H9 (cell line): ENCODE data around the gene NEDD9. TPM values are rescaled to one million over a fixed set of nuclear protein-coding genes. Genes with fewer than 3 reads are reported as not detected.

ENCODE experiments used
- DNase-seq: peaks from one replicate; pipeline ENCODE4 v3.0.0-alpha.2; 2017
- H2AFZ ChIP-seq: one replicate; pipeline ENCODE4 v1.6.1; 2013; ENCODE audit warnings: mild to moderate bottlenecking, low read length, control low read depth, moderate library complexity
- H2AK5ac ChIP-seq: 2 replicates; pipeline ENCODE4 v1.6.1; 2013; ENCODE audit warnings: low read length, control low read depth, mixed read lengths; ENCODE audit not compliant: insufficient read length
- H2BK120ac ChIP-seq: one replicate; pipeline ENCODE4 v1.6.1; 2013; ENCODE audit warnings: low read depth, mild to moderate bottlenecking, low read length, control low read depth, inconsistent platforms; ENCODE audit not compliant: poor library complexity, severe bottlenecking
- H2BK12ac ChIP-seq: 2 replicates; pipeline ENCODE4 v1.6.1; 2013; ENCODE audit warnings: low read length, control low read depth, mixed read lengths, low read depth; ENCODE audit not compliant: insufficient read length
- H2BK15ac ChIP-seq: 2 replicates; pipeline ENCODE4 v1.6.1; 2013; ENCODE audit warnings: low read depth, low read length, control low read depth
- H2BK20ac ChIP-seq: one replicate; pipeline ENCODE4 v1.6.1; 2013; ENCODE audit warnings: low read depth, mild to moderate bottlenecking, low read length, control low read depth, inconsistent platforms; ENCODE audit not compliant: poor library complexity, severe bottlenecking
- H2BK5ac ChIP-seq: 2 replicates; pipeline ENCODE4 v1.6.1; 2013; ENCODE audit warnings: low read length, control low read depth, mixed read lengths; ENCODE audit not compliant: insufficient read length
- H3K14ac ChIP-seq: 2 replicates; pipeline ENCODE4 v1.6.1; 2013; ENCODE audit warnings: low read length, control low read depth; ENCODE audit not compliant: insufficient read depth
- H3K18ac ChIP-seq: 2 replicates; pipeline ENCODE4 v1.6.1; 2013; ENCODE audit warnings: low read depth, mild to moderate bottlenecking, mixed read lengths, low read length, control low read depth; ENCODE audit not compliant: insufficient read length
- H3K23ac ChIP-seq: 2 replicates; pipeline ENCODE4 v1.6.1; 2013; ENCODE audit warnings: low read length, control low read depth, mixed read lengths, low read depth; ENCODE audit not compliant: insufficient read length
- H3K23me2 ChIP-seq: 2 replicates; pipeline ENCODE4 v1.6.1; 2013; ENCODE audit warnings: low read depth, mild to moderate bottlenecking, mixed read lengths, low read length, control low read depth; ENCODE audit not compliant: insufficient read length, poor library complexity, severe bottlenecking
- H3K27ac ChIP-seq: 2 replicates; pipeline ENCODE4 v1.5.1; 2013; ENCODE audit warnings: low read length, control low read depth, mixed read lengths, low read depth; ENCODE audit not compliant: insufficient read length
- H3K27me3 ChIP-seq: 2 replicates; pipeline ENCODE4 v1.6.1; 2013; ENCODE audit warnings: low read length, control low read depth, inconsistent platforms; ENCODE audit not compliant: insufficient read depth
- H3K4ac ChIP-seq: 2 replicates; pipeline ENCODE4 v1.6.1; 2013; ENCODE audit warnings: low read depth, mild to moderate bottlenecking, control low read depth, inconsistent platforms, low read length, moderate library complexity
- H3K4me1 ChIP-seq: 2 replicates; pipeline ENCODE4 v1.6.1; 2013; ENCODE audit warnings: low read length, control low read depth, inconsistent platforms; ENCODE audit not compliant: insufficient read depth
- H3K4me2 ChIP-seq: 2 replicates; pipeline ENCODE4 v1.6.1; 2013; ENCODE audit warnings: low read length, control low read depth, mixed read lengths; ENCODE audit not compliant: insufficient read length, insufficient read depth
- H3K56ac ChIP-seq: 2 replicates; pipeline ENCODE4 v1.6.1; 2013; ENCODE audit warnings: low read depth, mild to moderate bottlenecking, mixed read lengths, low read length, control low read depth; ENCODE audit not compliant: insufficient read length
- H3K79me1 ChIP-seq: 2 replicates; pipeline ENCODE4 v1.6.1; 2013; ENCODE audit warnings: low read depth, mild to moderate bottlenecking, moderate library complexity, low read length, control low read depth, inconsistent platforms; ENCODE audit not compliant: insufficient read depth, poor library complexity, severe bottlenecking
- H3K79me2 ChIP-seq: 2 replicates; pipeline ENCODE4 v1.6.1; 2013; ENCODE audit warnings: low read length, control low read depth, inconsistent platforms; ENCODE audit not compliant: insufficient read depth
- H3K9ac ChIP-seq: 2 replicates; pipeline ENCODE4 v1.6.1; 2013; ENCODE audit warnings: low read length, control low read depth, mixed read lengths; ENCODE audit not compliant: insufficient read length; ENCODE audit errors: extremely low read depth
- H3K9me3 ChIP-seq: one replicate; pipeline ENCODE4 v1.6.1; 2013; ENCODE audit warnings: low read depth, low read length, inconsistent platforms; ENCODE audit not compliant: control insufficient read depth
- H3T11ph ChIP-seq: one replicate; pipeline ENCODE4 v1.6.1; 2013; ENCODE audit warnings: mild to moderate bottlenecking, low read length, control low read depth, inconsistent platforms
- H4K20me1 ChIP-seq: one replicate; pipeline ENCODE4 v1.6.1; 2013; ENCODE audit not compliant: control insufficient read depth, insufficient read length, insufficient read depth
- H4K5ac ChIP-seq: 2 replicates; pipeline ENCODE4 v1.6.1; 2013; ENCODE audit warnings: low read depth, mild to moderate bottlenecking, mixed read lengths, low read length, control low read depth; ENCODE audit not compliant: insufficient read length
- H4K8ac ChIP-seq: replicated peaks from 2 replicates; pipeline ENCODE4 v1.6.1; 2013; ENCODE audit warnings: low read length, control low read depth, mixed read lengths, low read depth; ENCODE audit not compliant: insufficient read length
- H4K91ac ChIP-seq: 2 replicates; pipeline ENCODE4 v1.6.1; 2013; ENCODE audit warnings: low read depth, mild to moderate bottlenecking, moderate library complexity, mixed read lengths, low read length, control low read depth; ENCODE audit not compliant: insufficient read length
- H3K27ac Mint-ChIP-seq, 3 experiments: 2 replicates in 2 of 3; 3 replicates in 1 of 3; pipeline ENCODE4 v1.8.0; 2020 to 2021; ENCODE audit warnings: mixed read lengths in 3 of 3, mild to moderate bottlenecking in 1 of 3, moderate library complexity in 1 of 3
- H3K27me3 Mint-ChIP-seq: 2 replicates; pipeline ENCODE4 v1.8.0; 2021; ENCODE audit warnings: low read depth, mild to moderate bottlenecking, moderate library complexity, mixed read lengths
- H3K36me3 Mint-ChIP-seq, 3 experiments: 2 replicates in 2 of 3; 3 replicates in 1 of 3; pipeline ENCODE4 v1.8.0; 2020 to 2021; ENCODE audit warnings: low read depth in 3 of 3, mixed read lengths in 3 of 3; ENCODE audit not compliant: insufficient read depth in 1 of 3
- H3K4me1 Mint-ChIP-seq, 2 experiments: 2 replicates each; pipeline ENCODE4 v1.8.0; 2020; ENCODE audit warnings: mixed read lengths in 2 of 2
- H3K4me3 Mint-ChIP-seq, 2 experiments: 2 replicates in 1 of 2; 3 replicates in 1 of 2; pipeline ENCODE4 v1.8.0; 2020 to 2021; ENCODE audit warnings: mild to moderate bottlenecking in 2 of 2, mixed read lengths in 2 of 2, moderate library complexity in 1 of 2
- H3K9me3 Mint-ChIP-seq, 2 experiments: 2 replicates in 1 of 2; 3 replicates in 1 of 2; pipeline ENCODE4 v1.8.0; 2020; ENCODE audit warnings: mild to moderate bottlenecking in 2 of 2, mixed read lengths in 2 of 2, moderate library complexity in 1 of 2
- CTCF ChIP-seq: fragments of 200-600 bp; sonication (generic); conservative IDR thresholded peaks from 3 replicates; pipeline ENCODE4 v1.8.0; 2021; ENCODE audit warnings: antibody characterized with exemption, mild to moderate bottlenecking
- WGBS: extraction: QIAGEN DNeasy Blood & Tissue Kit; methylation state at CpG from one replicate; pipeline ENCODE4 v1.1.7; 2013; ENCODE audit warnings: missing lambda C conversion rate, low lambda C conversion rate, mixed read lengths; ENCODE audit not compliant: insufficient read length; ENCODE audit errors: extremely low coverage; 5-methylcytosine and 5-hydroxymethylcytosine counted together
- total RNA-seq: library from RNA; stranded (reverse); gene quantifications from 2 replicates; pipeline ENCODE4 v1.2.1, GENCODE V29; 2021

Gene NEDD9
- total RNA-seq, 1 experiment from 2014 or later: 5.5 TPM

GRCh38 chr6:11162262-11162661, 70.2 kb downstream of the NEDD9 start:
- Histone ChIP-seq H3K23ac (no peak overlapping the region), H2BK12ac (no peak overlapping the region)

More at GRCh38 chr6:11162262-11162661, 70.2 kb downstream of the NEDD9 start:
- no peak overlapping the region for H2AFZ ChIP-seq
- no peaks in the 10 kb centered on the region for H4K20me1 ChIP-seq
- H3K27me3 ChIP-seq: no peaks in the 10 kb centered on the region
- no peak overlapping the region for H2BK15ac ChIP-seq
- H3K36me3 Mint-ChIP-seq: no peaks in the 10 kb centered on the region
- no CpG with 5 or more reads among the region's 3 CpGs for WGBS
- no peak overlapping the region for H2BK5ac ChIP-seq
- no peak overlapping the region for H3K27ac Mint-ChIP-seq
- no peak for TF ChIP-seq CTCF
- H2AK5ac ChIP-seq: no peak overlapping the region
- no peak for DNase-seq
- no peak overlapping the region for H3K27ac ChIP-seq
- no peak overlapping the region for H4K91ac ChIP-seq
- H3K23me2 ChIP-seq: no peaks in the 10 kb centered on the region
- H3K79me2 ChIP-seq: no peaks in the 10 kb centered on the region
- H3K4me2 ChIP-seq: no peak overlapping the region
- H3K4me3 Mint-ChIP-seq: no peak overlapping the region
- no peak overlapping the region for H3K4ac ChIP-seq
- H2BK20ac ChIP-seq: no peak overlapping the region
- H3K18ac ChIP-seq: no peak overlapping the region
- H4K8ac ChIP-seq: no peak overlapping the region
- H3K79me1 ChIP-seq: no peaks in the 10 kb centered on the region
- H3K9ac ChIP-seq: no peak overlapping the region
- H4K5ac ChIP-seq: no peak overlapping the region
- peaks cover 16 to 17% of the 10 kb centered on the region in 2 experiments for H3K4me1 Mint-ChIP-seq
- H2BK120ac ChIP-seq: no peak overlapping the region
- H3K56ac ChIP-seq: no peak overlapping the region
- H3K14ac ChIP-seq: no peak overlapping the region
- no peaks in the 10 kb centered on the region for H3K9me3 Mint-ChIP-seq
- H3K27me3 Mint-ChIP-seq: no peaks in the 10 kb centered on the region
- no peaks in the 10 kb centered on the region for H3K9me3 ChIP-seq
- peaks cover 4% of the 10 kb centered on the region; the same call in 1 of the 2 replicates for H3K4me1 ChIP-seq
- no peak overlapping the region for H3T11ph ChIP-seq
